Thyroid gland (tissue), 4 donors: Measurements from ENCODE around the gene GRK1. TPM values are rescaled to one million over a fixed set of nuclear protein-coding genes. Genes with fewer than 3 reads are reported as not detected.
A peak's percentile ranks its signal among the peaks of the same experiment; 100 is the strongest.

Experiments used
- DNase-seq, 2 donors: peaks; one replicate each; pipeline ENCODE4 v3.0.0-alpha.2; 2019
- H3K27ac ChIP-seq, 3 donors: fragments of 200-600 bp; sonication (generic); 1 replicate in 2 of 3; 2 replicates in 1 of 3; pipeline ENCODE4 v1.5.1; 2016 to 2019; ENCODE audit warnings: mild to moderate bottlenecking in 1 of 3, moderate library complexity in 1 of 3
- H3K27me3 ChIP-seq: fragments of 200-600 bp; sonication (generic); one replicate; pipeline ENCODE4 v1.5.1; 2019
- H3K36me3 ChIP-seq, 2 donors: fragments of 200-600 bp; sonication (generic); one replicate each; pipeline ENCODE4 v1.5.1; 2016 to 2019
- H3K4me1 ChIP-seq, 2 donors: fragments of 200-600 bp; sonication (generic); one replicate each; pipeline ENCODE4 v1.5.1; 2017 to 2019
- H3K4me3 ChIP-seq, 3 donors: fragments of 200-600 bp; sonication (generic); replicated peaks in 1 of 3; 1 replicate in 2 of 3; 2 replicates in 1 of 3; pipeline ENCODE4 v1.5.1; 2016; ENCODE audit warnings: mild to moderate bottlenecking in 1 of 3
- H3K9me3 ChIP-seq: fragments of 200-600 bp; sonication (generic); one replicate; pipeline ENCODE4 v1.5.1; 2017
- POLR2A ChIP-seq, 2 donors: fragments of 450-650 bp; IDR thresholded peaks; one replicate each; pipeline ENCODE4 v1.6.1; 2017; ENCODE audit warnings: antibody characterized with exemption in 2 of 2, mild to moderate bottlenecking in 2 of 2, moderate library complexity in 1 of 2
- WGBS, 2 donors: methylation state at CpG; one replicate each; pipeline ENCODE4 v1.1.5; 2017; 5-methylcytosine and 5-hydroxymethylcytosine counted together
- intact Hi-C: fragments of 100-400 bp; cut with DNase I; formaldehyde crosslinking; loops from one replicate; pipeline ENCODE4 v1.15.1; 2023
- total RNA-seq, 4 donors: library from RNA; depleted of rRNA; stranded (reverse); fragments of >200 nt; gene quantifications; one replicate each; pipeline ENCODE4 v1.2.3, GENCODE V29; 2016
- TF ChIP-seq, protein P1 (sequence below), 6 experiments: fragments of 200-600 bp in 3 of 6; fragments of 450-650 bp in 3 of 6; sonication (generic) in 3 of 6; IDR thresholded peaks; one replicate each; pipeline ENCODE4 v1.5.1; 2016 to 2019; ENCODE audit warnings: antibody characterized with exemption in 6 of 6, mild to moderate bottlenecking in 2 of 6, inconsistent platforms in 1 of 6, moderate library complexity in 1 of 6

GRK1 gene
- total RNA-seq, 4 donors from 2014 or later: 2.0 to 17.9 (median 2.7) TPM

DNA sequence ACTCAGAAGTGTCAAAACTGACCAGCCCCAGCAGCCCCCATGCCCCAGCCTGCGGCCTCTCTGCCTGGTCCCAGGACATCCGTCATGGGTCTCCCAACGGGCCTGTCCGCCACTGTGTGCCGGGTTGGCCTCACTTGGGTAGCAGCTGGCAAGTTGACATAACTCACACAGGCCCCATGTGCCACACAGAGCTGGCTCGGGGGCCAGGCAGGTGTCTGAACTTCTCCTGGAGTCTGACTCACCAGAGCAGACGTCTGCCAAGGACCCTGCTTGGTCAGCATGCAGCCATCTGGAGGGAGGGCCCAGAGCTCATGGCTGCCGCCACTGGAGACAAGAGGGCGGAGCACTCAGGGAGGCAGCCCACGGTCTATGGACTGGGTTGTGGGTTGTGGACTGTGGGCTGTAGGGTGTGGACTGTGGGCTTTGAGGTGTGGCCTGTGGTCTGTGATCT lies 60.0 kb downstream of the GRK1 start:
- no peaks in the 10 kb centered on the region for H3K36me3 ChIP-seq
- H3K9me3 ChIP-seq: no peaks in the 10 kb centered on the region
- intact Hi-C loops: no loop called here
- no peak overlapping the region for H3K4me3 ChIP-seq
- WGBS, 2 donors: 86 to 100% methylated on average over 1 to 6 of the region's 10 CpGs
- H3K27me3 ChIP-seq: no peaks in the 10 kb centered on the region
- peak in 1 of 2 donors; percentile 17 for DNase-seq
- no peak overlapping the region for H3K27ac ChIP-seq
- TF ChIP-seq, protein P1, sequence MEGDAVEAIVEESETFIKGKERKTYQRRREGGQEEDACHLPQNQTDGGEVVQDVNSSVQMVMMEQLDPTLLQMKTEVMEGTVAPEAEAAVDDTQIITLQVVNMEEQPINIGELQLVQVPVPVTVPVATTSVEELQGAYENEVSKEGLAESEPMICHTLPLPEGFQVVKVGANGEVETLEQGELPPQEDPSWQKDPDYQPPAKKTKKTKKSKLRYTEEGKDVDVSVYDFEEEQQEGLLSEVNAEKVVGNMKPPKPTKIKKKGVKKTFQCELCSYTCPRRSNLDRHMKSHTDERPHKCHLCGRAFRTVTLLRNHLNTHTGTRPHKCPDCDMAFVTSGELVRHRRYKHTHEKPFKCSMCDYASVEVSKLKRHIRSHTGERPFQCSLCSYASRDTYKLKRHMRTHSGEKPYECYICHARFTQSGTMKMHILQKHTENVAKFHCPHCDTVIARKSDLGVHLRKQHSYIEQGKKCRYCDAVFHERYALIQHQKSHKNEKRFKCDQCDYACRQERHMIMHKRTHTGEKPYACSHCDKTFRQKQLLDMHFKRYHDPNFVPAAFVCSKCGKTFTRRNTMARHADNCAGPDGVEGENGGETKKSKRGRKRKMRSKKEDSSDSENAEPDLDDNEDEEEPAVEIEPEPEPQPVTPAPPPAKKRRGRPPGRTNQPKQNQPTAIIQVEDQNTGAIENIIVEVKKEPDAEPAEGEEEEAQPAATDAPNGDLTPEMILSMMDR (IDR thresholded peaks at IDR 0.05): no peak
- no peak for TF ChIP-seq POLR2A (IDR thresholded peaks at IDR 0.05)
- H3K4me1 ChIP-seq: peaks cover 5 to 8% of the 10 kb centered on the region in 2 donors

DNA sequence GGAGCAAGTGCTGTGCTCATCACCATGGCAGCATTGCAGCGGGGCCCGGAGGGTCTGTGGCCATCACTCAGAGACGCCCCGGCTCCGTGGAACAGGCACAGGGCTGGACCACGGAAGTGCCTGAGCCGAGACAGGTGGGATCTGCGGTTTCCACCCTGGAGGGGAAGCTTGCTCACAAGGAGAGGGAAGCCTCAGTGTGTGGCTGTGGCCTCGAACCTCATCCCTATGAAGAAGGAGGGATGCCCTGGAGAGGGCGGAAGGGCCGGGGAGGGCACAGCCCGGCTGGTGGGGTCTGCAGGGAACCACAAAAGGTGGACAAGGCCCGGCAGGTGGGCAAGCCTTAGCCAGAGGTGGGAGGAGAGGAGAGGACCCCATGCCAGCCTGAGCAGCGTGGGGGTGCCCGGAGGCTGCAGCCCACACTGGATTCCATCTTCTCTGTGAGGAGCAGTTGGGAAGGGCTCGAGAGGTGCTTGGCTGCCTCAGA lies 61.6 kb downstream of the GRK1 start:
- no peaks in the 10 kb centered on the region for H3K27me3 ChIP-seq
- H3K36me3 ChIP-seq: no peaks in the 10 kb centered on the region
- H3K4me3 ChIP-seq: no peak overlapping the region
- no peak overlapping the region for H3K27ac ChIP-seq
- TF ChIP-seq POLR2A (IDR thresholded peaks at IDR 0.05): no peak
- TF ChIP-seq, protein P1 (IDR thresholded peaks at IDR 0.05): no peak
- intact Hi-C loops: no loop called here
- H3K4me1 ChIP-seq: peaks cover 5 to 8% of the 10 kb centered on the region in 2 donors
- DNase-seq: no peak
- no peaks in the 10 kb centered on the region for H3K9me3 ChIP-seq
- WGBS, 2 donors: 93 to 96% methylated on average over 13 to 16 of the region's 16 CpGs

GRCh38 chr13:113729187-113730019 lies 62.4 kb downstream of the GRK1 start:
- WGBS, 2 donors: 77% methylated on average over 27 to 34 of the region's 34 CpGs
- no peak for DNase-seq
- H3K27me3 ChIP-seq: no peaks in the 10 kb centered on the region
- no peak overlapping the region for H3K27ac ChIP-seq
- TF ChIP-seq POLR2A (IDR thresholded peaks at IDR 0.05): no peak
- TF ChIP-seq, protein P1 (IDR thresholded peaks at IDR 0.05): no peak
- no peaks in the 10 kb centered on the region for H3K9me3 ChIP-seq
- H3K4me1 ChIP-seq: peaks cover 5 to 7% of the 10 kb centered on the region in 2 donors
- intact Hi-C loops: no loop called here
- H3K36me3 ChIP-seq: no peaks in the 10 kb centered on the region
- no peak overlapping the region for H3K4me3 ChIP-seq

DNA sequence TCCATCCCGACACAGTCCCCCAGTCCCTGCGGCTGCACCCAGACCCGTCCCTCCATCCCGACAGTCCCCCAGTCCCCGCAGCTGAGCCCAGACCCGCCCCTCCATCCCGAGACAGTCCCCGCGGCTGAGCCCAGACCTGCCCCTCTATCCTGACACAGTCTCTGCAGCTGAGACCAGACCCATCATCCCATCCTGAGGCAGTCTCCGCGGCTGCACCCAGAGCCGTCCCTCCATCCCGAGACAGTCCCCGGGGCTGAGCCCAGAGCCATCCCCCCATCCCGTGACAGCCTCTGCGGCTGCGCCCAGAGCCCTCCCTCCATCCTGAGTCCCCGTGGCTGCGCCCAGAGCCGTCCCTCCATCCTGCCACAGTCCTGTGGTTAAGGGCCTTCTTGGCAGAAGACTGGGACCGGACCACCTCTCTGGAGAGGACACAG lies 63.3 kb downstream of the GRK1 start:
- H3K9me3 ChIP-seq: no peaks in the 10 kb centered on the region
- no peak for DNase-seq
- WGBS, 2 donors: 70 to 74% methylated on average over 13 to 15 of the region's 21 CpGs
- no peak overlapping the region for H3K4me3 ChIP-seq
- TF ChIP-seq, protein P1 (IDR thresholded peaks at IDR 0.05): no peak
- TF ChIP-seq POLR2A (IDR thresholded peaks at IDR 0.05): no peak
- no peaks in the 10 kb centered on the region for H3K36me3 ChIP-seq
- H3K27me3 ChIP-seq: no peaks in the 10 kb centered on the region
- intact Hi-C loops: no loop called here
- H3K27ac ChIP-seq: no peak overlapping the region
- peaks cover 0 to 6% of the 10 kb centered on the region in 2 donors for H3K4me1 ChIP-seq

GRCh38 chr13:113730831-113731191 lies 63.8 kb downstream of the GRK1 start:
- H3K27ac ChIP-seq: no peak overlapping the region
- H3K4me3 ChIP-seq: no peak overlapping the region
- no peak for DNase-seq
- H3K36me3 ChIP-seq: no peaks in the 10 kb centered on the region
- no peaks in the 10 kb centered on the region for H3K27me3 ChIP-seq
- H3K9me3 ChIP-seq: no peaks in the 10 kb centered on the region
- 100% methylated on average over 1 of the region's 4 CpGs; no CpG with 5 or more reads in 1 of the 2 donors for whole genome bisulfite sequencing, 2 donors
- TF ChIP-seq, protein P1 (IDR thresholded peaks at IDR 0.05): no peak
- TF ChIP-seq POLR2A (IDR thresholded peaks at IDR 0.05): no peak
- intact Hi-C loops: no loop called here
- peaks cover 0 to 6% of the 10 kb centered on the region in 2 donors for H3K4me1 ChIP-seq
